Activated gamma-delta T cell treated with anti-CD3 and anti-CD28 coated beads, Interleukin-2, amount 50 U/mL, for 16 hours (primary cell): ENCODE data around the gene ABCA4.

ENCODE experiments used
- DNase-seq: peaks from one replicate; pipeline ENCODE4 v3.0.0-alpha.2; 2020; ENCODE audit warnings: low read depth

The ABCA4 gene

GRCh38 chr1:94122201-94122970, 1.4 kb upstream of the ABCA4 start:
- no peak for DNase-seq

- no peak for DNase-seq
These were observed 468 bp upstream of the ABCA4 start for GRCh38 chr1:94121411-94121821.

GRCh38 chr1:94120570-94120901, 412 bp downstream of the ABCA4 start:
- no peak for DNase-seq

- no peak for DNase-seq
These were observed 965 bp downstream of the ABCA4 start for GRCh38 chr1:94119796-94120569.

GRCh38 chr1:94119306-94119705, 1.6 kb downstream of the ABCA4 start:
- DNase-seq: no peak

- no peak for DNase-seq
These were observed 2.5 kb downstream of the ABCA4 start for GRCh38 chr1:94118471-94118870.

GRCh38 chr1:94118013-94118412, 2.9 kb downstream of the ABCA4 start:
- DNase-seq: no peak

GRCh38 chr1:94117259-94117851, 3.6 kb downstream of the ABCA4 start:
- DNase-seq: no peak

GRCh38 chr1:94115900-94116436, 5.0 kb downstream of the ABCA4 start:
- no peak for DNase-seq

GRCh38 chr1:94115254-94115899, 5.6 kb downstream of the ABCA4 start:
- no peak for DNase-seq

- DNase-seq: no peak
These were observed 7.2 kb downstream of the ABCA4 start for GRCh38 chr1:94113589-94114226.

GRCh38 chr1:94111879-94112278, 9.1 kb downstream of the ABCA4 start:
- DNase-seq: no peak

GRCh38 chr1:94110946-94111740, 9.8 kb downstream of the ABCA4 start:
- no peak for DNase-seq

- no peak for DNase-seq
These were observed 10.8 kb downstream of the ABCA4 start for GRCh38 chr1:94110021-94110761.

GRCh38 chr1:94109478-94109877, 11.5 kb downstream of the ABCA4 start:
- no peak for DNase-seq

- no peak for DNase-seq
These were observed 13.8 kb downstream of the ABCA4 start for GRCh38 chr1:94107141-94107540.

- no peak for DNase-seq
These were observed 14.2 kb downstream of the ABCA4 start for GRCh38 chr1:94106716-94107115.

- no peak for DNase-seq
These were observed 14.9 kb downstream of the ABCA4 start for GRCh38 chr1:94105957-94106529.

GRCh38 chr1:94105581-94105952, 15.4 kb downstream of the ABCA4 start:
- DNase-seq: no peak
